Lung (tissue), 12 donors: Measurements from ENCODE around the gene MYOZ2. TPM values are rescaled to one million over a fixed set of nuclear protein-coding genes. Genes with fewer than 3 reads are reported as not detected.
A peak's percentile ranks its signal among the peaks of the same experiment; 100 is the strongest.

Source experiments
- ATAC-seq: fragments of 200-7000 bp; cut with Tn5 transposase; one replicate; pipeline ENCODE4 v1.9.1; 2020; ENCODE audit warnings: moderate number of reproducible peaks; ENCODE audit not compliant: insufficient read depth, low FRiP score
- DNase-seq, 3 donors: peaks; one replicate each; pipeline ENCODE4 v3.0.0-alpha.2; 2013 to 2017
- H3K27ac ChIP-seq, 2 donors: one replicate each; pipeline ENCODE4 v1.5.1; 2013; ENCODE audit warnings: mild to moderate bottlenecking in 2 of 2, moderate library complexity in 2 of 2, control low read depth in 1 of 2, inconsistent platforms in 1 of 2, low read depth in 1 of 2, low read length in 1 of 2
- H3K27me3 ChIP-seq, 3 donors: one replicate each; pipeline ENCODE4 v1.5.1; 2013; ENCODE audit warnings: low read length in 2 of 3; ENCODE audit not compliant: control insufficient read depth in 3 of 3, insufficient read depth in 3 of 3
- H3K36me3 ChIP-seq, 4 donors: one replicate each; pipeline ENCODE4 v1.5.1; 2013; ENCODE audit warnings: low read length in 4 of 4, mild to moderate bottlenecking in 1 of 4, moderate library complexity in 1 of 4; ENCODE audit not compliant: control insufficient read depth in 4 of 4, insufficient read depth in 4 of 4
- H3K4me1 ChIP-seq, 5 donors: one replicate each; pipeline ENCODE4 v1.5.1; 2013; ENCODE audit warnings: low read length in 5 of 5, mild to moderate bottlenecking in 2 of 5, moderate library complexity in 1 of 5; ENCODE audit not compliant: control insufficient read depth in 5 of 5, insufficient read depth in 5 of 5
- H3K4me3 ChIP-seq: one replicate; pipeline ENCODE4 v1.5.1; 2013; ENCODE audit warnings: mild to moderate bottlenecking, control low read depth, moderate library complexity
- H3K9ac ChIP-seq, 2 donors: one replicate each; pipeline ENCODE4 v1.5.1; 2013; ENCODE audit warnings: low read length in 2 of 2, control low read depth in 1 of 2; ENCODE audit not compliant: insufficient read depth in 1 of 2
- H3K9me3 ChIP-seq, 4 donors: one replicate each; pipeline ENCODE4 v1.5.1; 2013; ENCODE audit warnings: low read length in 3 of 4, mild to moderate bottlenecking in 1 of 4, moderate library complexity in 1 of 4; ENCODE audit not compliant: control insufficient read depth in 4 of 4, insufficient read depth in 3 of 4
- WGBS, 2 donors: extraction: QIAGEN DNeasy Blood & Tissue Kit; methylation state at CpG; one replicate each; pipeline ENCODE4 v1.1.7; 2013; 5-methylcytosine and 5-hydroxymethylcytosine counted together
- polyA plus RNA-seq, 2 donors: library from polyadenylated mRNA; stranded (reverse); fragments of 200-250 nt; gene quantifications; one replicate each; pipeline ENCODE4 v1.2.1, GENCODE V29; 2013
- total RNA-seq, 2 donors: library from RNA; depleted of rRNA in 1 of 2; stranded (reverse); fragments of >200 nt in 1 of 2; gene quantifications; one replicate each; pipeline ENCODE4 v1.2.1, GENCODE V29; 2014 to 2021
- TF ChIP-seq, protein P1 (sequence below): IDR thresholded peaks from 2 replicates; pipeline ENCODE4 v1.5.1; 2012; ENCODE audit warnings: mild to moderate bottlenecking; ENCODE audit errors: control extremely low read depth, extremely low read depth
- donor health status: control.
- donor health status: control.
- donor health status: Bipolar disorder and iron deficiency.
- donor health status: healthy.
- donor health status: DM: yes; HTN: yes; CAD: no.

The MYOZ2 gene
- total and polyA plus RNA-seq, 4 donors: 0.09 to 0.63 (median 0.14) TPM

DNA sequence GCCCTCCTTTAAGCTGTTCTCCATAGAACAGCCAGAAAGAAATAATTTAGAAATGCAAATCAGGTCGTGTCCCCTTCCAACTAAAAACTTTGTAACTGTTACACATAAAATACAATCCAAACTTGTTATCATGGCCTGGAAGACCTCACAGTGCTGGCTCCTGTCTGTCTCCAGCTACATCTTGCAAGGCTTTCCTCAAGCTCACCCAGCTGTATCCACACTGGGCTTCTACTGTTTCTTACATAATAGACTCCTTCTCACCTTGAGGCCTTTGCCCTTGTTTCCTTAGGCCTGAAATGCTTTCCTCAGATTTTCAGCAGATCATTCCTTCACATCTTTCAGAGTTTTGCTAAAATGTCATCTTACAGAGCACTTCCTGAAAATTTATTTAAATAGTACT is 43.4 kb downstream of the MYOZ2 start:
- no peak overlapping the region for H3K4me3 ChIP-seq
- 74 to 97% methylated on average over 1 of the region's 1 CpG for WGBS, 2 donors
- H3K4me1 ChIP-seq: peaks cover 0 to 2% (median 0%) of the 10 kb centered on the region in 5 donors
- DNase-seq (no peak), ATAC-seq (no peak)
- no peaks in the 10 kb centered on the region for H3K9me3 ChIP-seq
- TF ChIP-seq, protein P1, sequence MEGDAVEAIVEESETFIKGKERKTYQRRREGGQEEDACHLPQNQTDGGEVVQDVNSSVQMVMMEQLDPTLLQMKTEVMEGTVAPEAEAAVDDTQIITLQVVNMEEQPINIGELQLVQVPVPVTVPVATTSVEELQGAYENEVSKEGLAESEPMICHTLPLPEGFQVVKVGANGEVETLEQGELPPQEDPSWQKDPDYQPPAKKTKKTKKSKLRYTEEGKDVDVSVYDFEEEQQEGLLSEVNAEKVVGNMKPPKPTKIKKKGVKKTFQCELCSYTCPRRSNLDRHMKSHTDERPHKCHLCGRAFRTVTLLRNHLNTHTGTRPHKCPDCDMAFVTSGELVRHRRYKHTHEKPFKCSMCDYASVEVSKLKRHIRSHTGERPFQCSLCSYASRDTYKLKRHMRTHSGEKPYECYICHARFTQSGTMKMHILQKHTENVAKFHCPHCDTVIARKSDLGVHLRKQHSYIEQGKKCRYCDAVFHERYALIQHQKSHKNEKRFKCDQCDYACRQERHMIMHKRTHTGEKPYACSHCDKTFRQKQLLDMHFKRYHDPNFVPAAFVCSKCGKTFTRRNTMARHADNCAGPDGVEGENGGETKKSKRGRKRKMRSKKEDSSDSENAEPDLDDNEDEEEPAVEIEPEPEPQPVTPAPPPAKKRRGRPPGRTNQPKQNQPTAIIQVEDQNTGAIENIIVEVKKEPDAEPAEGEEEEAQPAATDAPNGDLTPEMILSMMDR: no peak
- no peaks in the 10 kb centered on the region for H3K36me3 ChIP-seq
- H3K9ac ChIP-seq: no peak overlapping the region
- H3K27ac ChIP-seq: peak overlapping the region in 1 of 2 donors; percentile 33
- H3K27me3 ChIP-seq: no peaks in the 10 kb centered on the region

DNA sequence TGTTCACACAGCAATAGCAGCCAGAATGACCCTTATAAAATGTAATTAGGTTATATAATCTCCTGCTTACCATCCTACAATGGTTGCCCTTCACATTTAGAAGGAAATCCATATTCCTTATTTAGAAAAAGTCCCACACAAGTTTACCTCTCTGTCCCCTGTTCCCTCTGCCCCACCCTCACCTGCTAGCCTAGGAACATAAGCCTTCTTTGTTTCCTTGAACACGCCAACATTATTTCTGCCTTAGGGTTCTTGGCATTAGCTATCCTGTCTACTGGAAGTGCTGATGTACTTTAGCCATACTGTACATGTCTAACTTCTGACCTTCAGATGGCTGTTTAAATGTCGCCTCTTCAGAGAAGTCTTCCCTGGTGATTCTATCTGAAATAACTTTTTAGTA is 48.5 kb downstream of the MYOZ2 start:
- Histone ChIP-seq H3K9me3 (no peaks in the 10 kb centered on the region), H3K4me1 (peaks cover 0 to 2% (median 0%) of the 10 kb centered on the region in 5 donors), H3K4me3 (no peak overlapping the region), H3K36me3 (peaks cover 0 to 2% (median 0%) of the 10 kb centered on the region in 4 donors), H3K27me3 (no peaks in the 10 kb centered on the region), H3K27ac (no peak overlapping the region), H3K9ac (no peak overlapping the region)
- 92 to 93% methylated on average over 2 of the region's 2 CpGs for WGBS, 2 donors
- TF ChIP-seq, protein P1: no peak
- ATAC-seq (no peak), DNase-seq (no peak)

DNA sequence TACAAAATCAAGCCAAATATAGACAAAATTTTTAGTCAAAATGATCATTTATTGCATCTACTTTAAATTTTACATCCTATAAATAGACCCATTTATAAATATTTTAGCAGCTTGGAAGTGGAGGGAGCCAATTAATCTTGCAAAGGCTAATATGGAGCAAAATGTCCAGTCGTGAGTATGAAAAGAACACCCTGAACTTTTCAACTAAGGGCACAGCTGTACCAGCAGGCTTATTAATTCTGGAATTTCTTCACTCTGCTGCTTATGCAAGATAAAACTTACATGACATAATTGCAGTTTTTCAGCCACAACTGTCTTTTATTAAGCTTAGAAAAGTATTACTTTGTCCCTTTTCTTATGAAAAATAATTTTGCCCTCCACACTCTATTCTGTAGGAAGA is 54.0 kb downstream of the MYOZ2 start:
- ATAC-seq (peak; percentile 58), DNase-seq (peak in 2 of 3 donors; percentile 44 to 54)
- WGBS, 2 donors: 38 to 42% methylated on average over 1 of the region's 1 CpG
- no peaks in the 10 kb centered on the region for H3K27me3 ChIP-seq
- TF ChIP-seq, protein P1: no peak
- H3K27ac ChIP-seq: peak overlapping the region in 1 of 2 donors; percentile 21
- H3K4me1 ChIP-seq: peaks cover 0 to 4% (median 0%) of the 10 kb centered on the region in 5 donors
- no peaks in the 10 kb centered on the region for H3K9me3 ChIP-seq
- no peak overlapping the region for H3K9ac ChIP-seq
- H3K4me3 ChIP-seq: no peak overlapping the region
- peaks cover 0 to 2% (median 0%) of the 10 kb centered on the region in 4 donors for H3K36me3 ChIP-seq

DNA sequence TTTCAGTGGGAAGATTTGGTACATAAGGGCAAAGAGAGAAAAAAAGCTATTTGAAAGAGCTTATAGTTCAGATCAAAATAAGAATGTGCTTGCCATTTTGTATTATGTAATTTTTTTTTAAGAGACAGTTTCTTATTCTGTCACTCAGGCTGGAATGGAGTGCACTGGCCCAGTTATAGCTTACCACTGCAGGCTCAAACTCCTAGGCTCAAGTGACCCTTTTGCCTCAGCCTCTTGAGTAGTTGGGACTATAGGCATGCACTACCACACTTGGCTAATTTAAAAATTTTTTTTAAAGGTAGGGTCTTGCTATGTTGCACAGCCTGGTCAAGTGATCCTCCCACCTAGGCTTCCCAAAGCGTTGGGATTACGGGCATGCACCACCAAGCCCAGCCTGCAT is 54.7 kb downstream of the MYOZ2 start:
- H3K27me3 ChIP-seq: no peaks in the 10 kb centered on the region
- H3K4me3 ChIP-seq: no peak overlapping the region
- no peaks in the 10 kb centered on the region for H3K9me3 ChIP-seq
- ATAC-seq (no peak), DNase-seq (no peak)
- TF ChIP-seq, protein P1: no peak
- peaks cover 0 to 2% (median 0%) of the 10 kb centered on the region in 4 donors for H3K36me3 ChIP-seq
- 97% methylated on average over 2 of the region's 2 CpGs for WGBS, 2 donors
- no peak overlapping the region for H3K27ac ChIP-seq
- H3K4me1 ChIP-seq: peaks cover 0 to 4% (median 0%) of the 10 kb centered on the region in 5 donors
- H3K9ac ChIP-seq: no peak overlapping the region
